ENCODE results near the gene USP48. TPM values are rescaled to one million over a fixed set of nuclear protein-coding genes. Genes with fewer than 3 reads are reported as not detected.

Gene USP48
- total RNA-seq, 1 donor from 2014 or later, result 86.5 TPM

GRCh38 chr1:21716169-21716568, 66.8 kb downstream of the USP48 start:
- no peaks in the 10 kb centered on the region for H3K27me3 Mint-ChIP-seq (ENCODE audit: low read depth)
- H3K36me3 Mint-ChIP-seq, result peaks cover 38% of the 10 kb centered on the region
- no peaks in the 10 kb centered on the region for H3K9me3 Mint-ChIP-seq
- DNase-seq (ENCODE audit: low spot score in 2 of 2, unreplicated experiment in 2 of 2), result no peak
- TF ChIP-seq, protein P1, sequence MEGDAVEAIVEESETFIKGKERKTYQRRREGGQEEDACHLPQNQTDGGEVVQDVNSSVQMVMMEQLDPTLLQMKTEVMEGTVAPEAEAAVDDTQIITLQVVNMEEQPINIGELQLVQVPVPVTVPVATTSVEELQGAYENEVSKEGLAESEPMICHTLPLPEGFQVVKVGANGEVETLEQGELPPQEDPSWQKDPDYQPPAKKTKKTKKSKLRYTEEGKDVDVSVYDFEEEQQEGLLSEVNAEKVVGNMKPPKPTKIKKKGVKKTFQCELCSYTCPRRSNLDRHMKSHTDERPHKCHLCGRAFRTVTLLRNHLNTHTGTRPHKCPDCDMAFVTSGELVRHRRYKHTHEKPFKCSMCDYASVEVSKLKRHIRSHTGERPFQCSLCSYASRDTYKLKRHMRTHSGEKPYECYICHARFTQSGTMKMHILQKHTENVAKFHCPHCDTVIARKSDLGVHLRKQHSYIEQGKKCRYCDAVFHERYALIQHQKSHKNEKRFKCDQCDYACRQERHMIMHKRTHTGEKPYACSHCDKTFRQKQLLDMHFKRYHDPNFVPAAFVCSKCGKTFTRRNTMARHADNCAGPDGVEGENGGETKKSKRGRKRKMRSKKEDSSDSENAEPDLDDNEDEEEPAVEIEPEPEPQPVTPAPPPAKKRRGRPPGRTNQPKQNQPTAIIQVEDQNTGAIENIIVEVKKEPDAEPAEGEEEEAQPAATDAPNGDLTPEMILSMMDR (IDR thresholded peaks at IDR 0.05; ENCODE audit: unreplicated experiment), result no peak
- H3K4me3 Mint-ChIP-seq, result no peak overlapping the region
- no peak overlapping the region for H3K27ac Mint-ChIP-seq
- no peaks in the 10 kb centered on the region for H3K4me1 Mint-ChIP-seq

DNA sequence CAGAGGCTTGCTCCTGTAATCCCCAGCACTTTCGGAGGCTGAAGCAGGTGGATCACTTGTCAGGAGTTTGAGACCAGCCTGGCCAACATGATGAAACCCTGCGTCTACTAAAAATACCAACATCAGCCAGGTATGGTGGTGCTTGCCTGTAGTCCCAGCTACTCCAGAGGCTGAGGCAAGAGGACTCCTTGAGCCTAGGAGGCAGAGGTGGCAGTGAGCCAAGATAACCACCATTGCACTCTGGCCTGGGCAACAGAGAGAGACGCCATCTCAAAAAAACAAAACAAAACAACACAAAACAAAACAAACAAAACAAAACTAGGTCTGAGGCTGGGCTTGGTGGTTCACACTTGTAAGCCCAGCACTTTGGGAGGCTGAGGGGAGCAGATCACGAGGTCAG, 75.1 kb downstream of the USP48 start:
- TF ChIP-seq, protein P1 (IDR thresholded peaks at IDR 0.05; ENCODE audit: unreplicated experiment), result no peak
- H3K36me3 Mint-ChIP-seq, result peaks cover 23% of the 10 kb centered on the region
- no peak overlapping the region for H3K27ac Mint-ChIP-seq
- no peaks in the 10 kb centered on the region for H3K27me3 Mint-ChIP-seq (ENCODE audit: low read depth)
- DNase-seq (ENCODE audit: low spot score in 2 of 2, unreplicated experiment in 2 of 2), result no peak
- H3K4me3 Mint-ChIP-seq, result no peak overlapping the region
- no peaks in the 10 kb centered on the region for H3K9me3 Mint-ChIP-seq
- H3K4me1 Mint-ChIP-seq, result no peaks in the 10 kb centered on the region

DNA sequence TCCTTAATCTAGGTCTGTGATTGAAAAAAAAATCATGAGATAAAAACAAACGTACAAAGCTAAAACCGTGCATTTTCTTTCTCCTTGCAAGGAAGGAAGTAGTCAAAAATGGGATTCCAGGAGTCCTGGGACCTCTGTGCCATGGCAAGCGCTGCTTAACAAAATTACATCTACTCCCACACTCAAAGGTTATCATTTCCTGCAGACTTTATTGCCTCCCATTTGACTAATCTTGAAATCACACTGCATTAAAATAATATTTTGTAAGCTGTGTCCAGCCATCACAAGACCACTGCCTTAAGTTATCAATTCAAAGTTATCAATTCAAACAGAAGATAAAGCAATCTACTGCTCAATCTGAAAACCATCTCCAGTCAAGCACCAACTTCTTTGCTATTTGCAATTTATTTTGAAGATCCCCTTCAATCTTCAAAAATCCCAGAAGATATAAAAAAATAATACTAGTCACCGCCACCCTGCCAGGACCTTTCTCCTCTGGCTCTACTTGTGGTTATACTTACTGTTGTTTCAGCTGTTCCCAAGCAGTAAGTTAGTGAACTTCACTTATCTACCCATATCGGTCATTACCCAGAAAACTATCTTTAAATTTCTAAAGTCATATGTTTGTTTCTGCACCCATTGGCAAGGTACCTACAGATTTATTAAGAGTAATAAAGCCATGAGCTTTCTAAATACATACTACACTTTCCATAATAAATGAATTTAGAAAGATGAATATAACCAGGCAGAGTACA, 75.7 kb downstream of the USP48 start:
- Mint-ChIP-seq H3K4me1 (no peaks in the 10 kb centered on the region), H3K4me3 (no peak overlapping the region), H3K27me3 (ENCODE audit: low read depth) (no peaks in the 10 kb centered on the region), H3K36me3 (peaks cover 24% of the 10 kb centered on the region), H3K27ac (peak overlapping the region; percentile 16), H3K9me3 (no peaks in the 10 kb centered on the region)
- no peak for DNase-seq (ENCODE audit: low spot score in 2 of 2, unreplicated experiment in 2 of 2)
- TF ChIP-seq, protein P1 (IDR thresholded peaks at IDR 0.05; ENCODE audit: unreplicated experiment), result no peak

DNA sequence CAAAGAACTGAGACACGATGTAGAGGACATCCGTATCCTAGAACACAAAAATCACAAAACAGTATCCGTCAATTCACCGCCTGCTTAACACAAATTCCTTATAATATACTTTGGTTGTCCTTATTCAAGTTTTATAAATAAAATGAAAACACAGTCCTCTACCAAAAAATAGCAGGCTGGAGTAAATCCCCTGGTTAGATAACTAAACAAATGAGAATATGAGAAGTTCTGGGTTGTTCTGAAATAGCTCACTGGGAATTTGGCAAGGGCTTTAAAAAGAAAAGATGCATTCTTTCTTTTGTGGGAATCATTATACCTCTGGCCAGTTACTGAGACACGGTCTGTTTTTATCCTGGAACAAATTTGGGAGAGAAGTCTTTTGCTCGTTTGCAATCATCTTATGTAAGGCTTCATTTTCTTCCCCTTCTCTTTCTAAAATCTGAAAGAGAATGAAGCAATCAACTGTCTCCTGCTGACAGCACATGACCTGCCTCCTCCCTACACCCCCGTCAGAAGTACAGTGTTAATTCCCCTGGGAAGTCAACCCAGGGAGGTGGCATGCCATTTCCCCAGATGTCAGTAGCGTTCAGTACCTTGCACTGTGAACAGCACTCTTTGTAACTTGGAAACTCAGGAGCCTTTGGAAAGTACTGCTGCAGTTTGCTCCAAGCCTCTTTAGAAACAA, 76.7 kb downstream of the USP48 start:
- no peak overlapping the region for H3K4me3 Mint-ChIP-seq
- H3K27ac Mint-ChIP-seq, result no peak overlapping the region

DNA sequence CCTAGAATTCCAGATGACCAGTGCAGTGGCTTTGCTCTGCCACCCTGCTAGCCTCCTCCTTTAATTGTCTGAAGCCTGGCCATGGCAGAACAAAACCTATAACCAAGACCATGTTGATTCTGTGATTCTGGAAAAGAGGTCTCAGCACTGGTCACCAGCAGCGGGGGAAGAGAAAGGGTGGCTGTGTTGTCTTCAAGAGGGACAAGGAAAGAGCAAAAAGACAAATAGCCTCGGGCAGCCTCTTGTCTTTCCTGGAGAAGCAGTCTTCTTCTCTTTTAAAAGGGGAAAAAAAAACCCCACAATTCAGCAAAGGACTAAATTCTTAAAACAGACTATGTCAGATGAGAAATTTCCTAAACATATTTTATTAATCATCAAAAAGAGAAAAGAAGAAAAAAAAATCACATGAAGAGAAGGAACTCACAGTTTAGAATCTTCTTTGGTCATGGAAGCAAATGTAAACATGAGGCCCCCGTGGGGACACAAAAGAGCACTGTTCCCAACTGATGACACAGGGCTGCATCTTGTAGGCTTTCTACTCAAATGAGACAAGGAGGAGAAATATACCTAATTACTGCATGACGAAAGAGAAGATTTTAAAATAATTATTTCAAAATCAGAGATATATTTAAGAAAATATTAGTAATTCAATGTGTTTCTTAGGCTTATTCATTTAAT, 77.5 kb downstream of the USP48 start:
- Mint-ChIP-seq H3K4me3 (no peak overlapping the region), H3K27ac (no peak overlapping the region), H3K4me1 (no peaks in the 10 kb centered on the region), H3K9me3 (no peaks in the 10 kb centered on the region), H3K27me3 (ENCODE audit: low read depth) (no peaks in the 10 kb centered on the region), H3K36me3 (peaks cover 28% of the 10 kb centered on the region)
- DNase-seq (ENCODE audit: low spot score in 2 of 2, unreplicated experiment in 2 of 2), result no peak
- TF ChIP-seq, protein P1 (IDR thresholded peaks at IDR 0.05; ENCODE audit: unreplicated experiment), result no peak

More for the DNA sequence above, 76.7 kb downstream of the USP48 start:
- Mint-ChIP-seq H3K4me1 (no peaks in the 10 kb centered on the region), H3K9me3 (no peaks in the 10 kb centered on the region), H3K27me3 (ENCODE audit: low read depth) (no peaks in the 10 kb centered on the region), H3K36me3 (peaks cover 27% of the 10 kb centered on the region)
- no peak for DNase-seq (ENCODE audit: low spot score in 2 of 2, unreplicated experiment in 2 of 2)
- TF ChIP-seq, protein P1 (IDR thresholded peaks at IDR 0.05; ENCODE audit: unreplicated experiment), result no peak

All from mesothelial cell of epicardium (in vitro differentiated cells).